ENCODE results near the gene CAMSAP1. TPM values are rescaled to one million over a fixed set of nuclear protein-coding genes. Genes with fewer than 3 reads are reported as not detected.

The CAMSAP1 gene
- total RNA-seq, 1 donor from 2014 or later, result 150 TPM

DNA sequence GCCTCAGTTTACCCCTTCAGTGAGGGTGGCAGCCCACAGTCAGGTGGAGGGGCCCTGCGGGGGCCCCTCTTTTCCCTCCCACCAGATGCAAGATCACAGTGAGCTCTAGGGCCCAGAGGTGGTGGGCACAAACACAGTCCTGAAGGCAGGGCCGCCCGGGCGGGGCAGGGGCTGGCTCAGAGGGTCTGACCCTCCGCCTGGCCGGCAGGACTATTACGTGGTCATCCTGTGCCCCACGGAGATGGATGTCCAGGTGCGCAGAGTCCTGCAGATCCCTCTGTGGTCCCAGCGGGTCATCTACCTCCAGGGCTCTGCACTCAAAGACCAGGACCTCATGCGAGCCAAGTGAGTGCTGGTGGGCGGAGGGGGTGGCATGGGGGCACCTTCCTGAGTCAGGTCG lies 141.9 kb downstream of the CAMSAP1 start:
- no peak for DNase-seq
- TF ChIP-seq, protein P1, sequence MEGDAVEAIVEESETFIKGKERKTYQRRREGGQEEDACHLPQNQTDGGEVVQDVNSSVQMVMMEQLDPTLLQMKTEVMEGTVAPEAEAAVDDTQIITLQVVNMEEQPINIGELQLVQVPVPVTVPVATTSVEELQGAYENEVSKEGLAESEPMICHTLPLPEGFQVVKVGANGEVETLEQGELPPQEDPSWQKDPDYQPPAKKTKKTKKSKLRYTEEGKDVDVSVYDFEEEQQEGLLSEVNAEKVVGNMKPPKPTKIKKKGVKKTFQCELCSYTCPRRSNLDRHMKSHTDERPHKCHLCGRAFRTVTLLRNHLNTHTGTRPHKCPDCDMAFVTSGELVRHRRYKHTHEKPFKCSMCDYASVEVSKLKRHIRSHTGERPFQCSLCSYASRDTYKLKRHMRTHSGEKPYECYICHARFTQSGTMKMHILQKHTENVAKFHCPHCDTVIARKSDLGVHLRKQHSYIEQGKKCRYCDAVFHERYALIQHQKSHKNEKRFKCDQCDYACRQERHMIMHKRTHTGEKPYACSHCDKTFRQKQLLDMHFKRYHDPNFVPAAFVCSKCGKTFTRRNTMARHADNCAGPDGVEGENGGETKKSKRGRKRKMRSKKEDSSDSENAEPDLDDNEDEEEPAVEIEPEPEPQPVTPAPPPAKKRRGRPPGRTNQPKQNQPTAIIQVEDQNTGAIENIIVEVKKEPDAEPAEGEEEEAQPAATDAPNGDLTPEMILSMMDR (IDR thresholded peaks at IDR 0.05; ENCODE audit: partially characterized antibody, unreplicated experiment), result no peak
- no peaks in the 10 kb centered on the region for H3K4me1 Mint-ChIP-seq (ENCODE audit: low read depth, unreplicated experiment)
- H3K9me3 Mint-ChIP-seq (ENCODE audit: unreplicated experiment), result peaks cover 20% of the 10 kb centered on the region
- no peak overlapping the region for H3K27ac Mint-ChIP-seq (ENCODE audit: unreplicated experiment)
- H3K4me3 Mint-ChIP-seq (ENCODE audit: unreplicated experiment), result no peak overlapping the region
- peaks cover 16% of the 10 kb centered on the region for H3K27me3 Mint-ChIP-seq (ENCODE audit: unreplicated experiment)
- H3K36me3 Mint-ChIP-seq (ENCODE audit: unreplicated experiment), result peaks cover 20% of the 10 kb centered on the region

DNA sequence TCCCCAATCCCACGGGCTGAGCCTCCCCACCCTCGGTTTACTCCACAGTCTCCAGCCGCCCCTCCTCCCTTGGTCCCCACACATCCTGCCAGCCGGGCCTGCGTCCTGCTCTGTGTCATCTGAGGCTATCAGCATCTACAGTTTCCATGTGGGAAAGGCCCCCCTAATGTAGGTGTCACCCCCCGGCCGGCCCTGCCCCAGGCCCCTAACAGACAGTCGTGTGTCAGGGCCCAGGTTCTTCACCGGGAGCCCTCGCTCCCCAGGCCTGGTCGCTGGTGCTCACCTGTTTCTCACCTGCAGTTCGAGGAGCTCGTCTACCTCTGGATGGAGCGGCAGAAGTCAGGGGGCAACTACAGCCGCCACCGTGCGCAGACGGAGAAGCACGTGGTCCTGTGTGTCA lies 142.6 kb downstream of the CAMSAP1 start:
- no peak overlapping the region for H3K27ac Mint-ChIP-seq (ENCODE audit: unreplicated experiment)
- no peaks in the 10 kb centered on the region for H3K4me1 Mint-ChIP-seq (ENCODE audit: low read depth, unreplicated experiment)
- peaks cover 20% of the 10 kb centered on the region for H3K9me3 Mint-ChIP-seq (ENCODE audit: unreplicated experiment)
- no peak for DNase-seq
- TF ChIP-seq, protein P1 (IDR thresholded peaks at IDR 0.05; ENCODE audit: partially characterized antibody, unreplicated experiment), result no peak
- no peak overlapping the region for H3K4me3 Mint-ChIP-seq (ENCODE audit: unreplicated experiment)
- H3K27me3 Mint-ChIP-seq (ENCODE audit: unreplicated experiment), result peaks cover 16% of the 10 kb centered on the region
- H3K36me3 Mint-ChIP-seq (ENCODE audit: unreplicated experiment), result peaks cover 20% of the 10 kb centered on the region

DNA sequence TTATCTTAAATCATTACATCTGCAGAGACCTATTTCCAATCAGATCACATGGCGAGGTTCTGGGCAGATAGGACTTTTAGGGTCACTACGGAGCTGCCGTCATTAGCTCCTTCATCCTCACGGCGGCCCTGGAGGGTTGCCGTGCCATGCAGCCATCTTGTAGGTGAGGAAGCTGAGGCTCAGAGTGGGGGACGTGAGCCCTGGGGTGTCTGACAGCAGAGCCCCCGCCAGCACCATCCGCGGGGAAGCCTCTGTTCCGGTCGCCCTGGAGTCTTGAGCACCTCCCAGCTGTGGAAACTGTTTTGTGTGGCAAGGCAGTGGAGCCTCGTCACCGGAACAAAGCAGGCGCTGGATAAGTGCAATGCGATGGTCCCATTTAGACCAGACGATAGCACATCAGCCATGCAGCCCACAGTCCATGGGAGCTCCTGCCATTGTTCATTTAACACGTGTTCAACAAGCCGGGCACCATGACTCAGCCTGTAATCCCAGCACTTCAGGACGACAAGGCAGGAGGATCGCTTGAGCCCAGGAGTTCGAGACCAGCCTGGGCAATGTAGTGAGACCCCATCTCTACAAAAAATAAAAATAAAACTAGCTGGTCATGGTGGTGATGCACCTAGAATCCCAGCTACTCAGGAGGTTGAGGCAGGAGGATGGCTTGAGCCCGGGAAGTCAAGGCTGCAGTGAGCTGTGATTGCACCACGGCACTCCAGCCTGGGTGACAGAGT lies 143.5 kb downstream of the CAMSAP1 start:
- DNase-seq, result no peak
- peaks cover 20% of the 10 kb centered on the region for H3K9me3 Mint-ChIP-seq (ENCODE audit: unreplicated experiment)
- H3K27ac Mint-ChIP-seq (ENCODE audit: unreplicated experiment), result no peak overlapping the region
- H3K4me3 Mint-ChIP-seq (ENCODE audit: unreplicated experiment), result no peak overlapping the region
- H3K27me3 Mint-ChIP-seq (ENCODE audit: unreplicated experiment), result peaks cover 14% of the 10 kb centered on the region
- TF ChIP-seq, protein P1 (IDR thresholded peaks at IDR 0.05; ENCODE audit: partially characterized antibody, unreplicated experiment), result no peak
- peaks cover 20% of the 10 kb centered on the region for H3K36me3 Mint-ChIP-seq (ENCODE audit: unreplicated experiment)
- H3K4me1 Mint-ChIP-seq (ENCODE audit: low read depth, unreplicated experiment), result no peaks in the 10 kb centered on the region

DNA sequence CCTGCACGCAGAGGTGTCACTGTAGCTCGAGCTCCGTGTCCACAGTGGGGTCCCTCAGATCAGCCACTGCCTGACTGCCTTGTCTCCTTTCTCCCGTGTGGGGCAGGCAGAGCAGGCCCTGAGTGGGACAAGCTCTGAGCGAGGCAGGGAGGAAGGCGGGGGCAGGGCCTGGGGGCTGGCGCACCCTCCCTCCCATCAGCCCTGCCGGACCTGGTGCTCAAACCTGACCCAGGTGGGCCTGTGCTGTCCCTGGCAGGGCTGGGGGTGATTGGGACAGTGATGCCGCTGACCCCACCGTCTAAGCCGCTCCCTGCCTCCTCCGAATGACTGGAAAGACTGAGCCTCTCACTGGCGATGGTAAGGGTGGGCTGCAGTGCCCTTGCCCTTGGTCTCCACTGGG lies 144.4 kb downstream of the CAMSAP1 start:
- Mint-ChIP-seq H3K9me3 (ENCODE audit: unreplicated experiment) (peaks cover 20% of the 10 kb centered on the region), H3K27ac (ENCODE audit: unreplicated experiment) (no peak overlapping the region), H3K4me3 (ENCODE audit: unreplicated experiment) (no peak overlapping the region), H3K36me3 (ENCODE audit: unreplicated experiment) (peaks cover 20% of the 10 kb centered on the region), H3K27me3 (ENCODE audit: unreplicated experiment) (peaks cover 12% of the 10 kb centered on the region), H3K4me1 (ENCODE audit: low read depth, unreplicated experiment) (no peaks in the 10 kb centered on the region)
- no peak for DNase-seq
- TF ChIP-seq, protein P1 (IDR thresholded peaks at IDR 0.05; ENCODE audit: partially characterized antibody, unreplicated experiment), result no peak

DNA sequence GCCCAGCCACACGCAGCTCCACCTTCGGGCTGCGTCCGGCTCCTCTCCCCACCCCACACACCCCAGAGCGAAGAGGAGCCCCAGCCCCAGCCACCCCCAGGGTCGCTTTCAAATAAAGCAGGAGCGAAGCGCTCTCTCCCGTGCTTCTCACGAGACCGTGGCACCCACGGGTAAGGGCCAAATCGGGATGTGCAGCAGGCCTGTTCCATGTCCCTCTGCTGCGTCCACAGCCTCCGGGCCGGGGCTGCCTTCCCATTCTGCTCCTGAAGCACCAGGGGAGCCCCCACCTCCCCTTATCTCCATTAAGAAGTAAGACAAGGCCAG lies 145.5 kb downstream of the CAMSAP1 start:
- H3K27ac Mint-ChIP-seq (ENCODE audit: unreplicated experiment), result no peak overlapping the region
- H3K27me3 Mint-ChIP-seq (ENCODE audit: unreplicated experiment), result peaks cover 12% of the 10 kb centered on the region
- DNase-seq, result no peak
- H3K4me3 Mint-ChIP-seq (ENCODE audit: unreplicated experiment), result no peak overlapping the region
- H3K36me3 Mint-ChIP-seq (ENCODE audit: unreplicated experiment), result peaks cover 20% of the 10 kb centered on the region
- H3K9me3 Mint-ChIP-seq (ENCODE audit: unreplicated experiment), result peaks cover 20% of the 10 kb centered on the region
- H3K4me1 Mint-ChIP-seq (ENCODE audit: low read depth, unreplicated experiment), result no peaks in the 10 kb centered on the region
- TF ChIP-seq, protein P1 (IDR thresholded peaks at IDR 0.05; ENCODE audit: partially characterized antibody, unreplicated experiment), result no peak

Data from glutamatergic neuron (in vitro differentiated cells).